ENCODE data around the gene MRPL47. TPM values are rescaled to one million over a fixed set of nuclear protein-coding genes. Genes with fewer than 3 reads are reported as not detected.

Gene MRPL47
- total RNA-seq, 1 donor from 2014 or later, result 38.9 TPM

DNA sequence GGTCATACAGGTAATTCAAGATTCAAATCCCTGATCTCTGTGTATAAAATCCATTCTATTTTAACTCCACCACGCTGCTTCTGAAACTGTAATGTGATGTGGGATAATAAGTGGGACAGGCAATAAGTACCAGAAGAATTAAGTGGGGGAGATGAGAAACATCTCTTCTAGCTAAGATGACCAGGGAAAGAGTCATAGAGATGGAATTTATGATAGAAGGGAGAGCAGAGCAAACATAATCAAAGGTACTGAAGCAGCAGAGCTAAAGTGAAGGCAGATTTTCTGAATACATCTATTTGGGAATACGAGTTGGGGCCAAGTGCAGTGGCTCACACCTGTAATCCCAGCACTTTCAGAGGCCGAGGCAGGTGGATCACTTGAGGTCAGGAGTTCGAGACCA is 4.9 kb downstream of the MRPL47 start:
- intact Hi-C loops (cut with micrococcal nuclease), result no loop called here

DNA sequence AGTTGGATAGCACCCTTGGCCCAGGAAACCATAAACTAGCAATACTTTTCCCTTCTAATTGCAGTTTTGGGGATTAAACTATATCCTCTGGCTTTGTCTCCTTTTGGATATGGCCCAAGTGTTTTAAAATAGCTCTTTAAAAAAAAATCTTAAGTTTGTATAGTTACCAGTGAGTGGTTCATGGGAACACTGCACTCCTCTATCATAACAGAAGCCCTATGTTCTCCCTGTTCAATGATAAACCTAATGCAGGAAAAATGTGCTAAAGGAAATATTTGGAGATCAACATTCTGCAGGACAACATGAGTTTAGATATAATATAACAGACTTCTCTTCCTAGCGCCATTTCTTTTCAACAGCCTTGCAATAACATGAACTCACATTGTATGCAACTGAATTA is 13.1 kb downstream of the MRPL47 start:
- intact Hi-C loops (cut with micrococcal nuclease), result no loop called here

DNA sequence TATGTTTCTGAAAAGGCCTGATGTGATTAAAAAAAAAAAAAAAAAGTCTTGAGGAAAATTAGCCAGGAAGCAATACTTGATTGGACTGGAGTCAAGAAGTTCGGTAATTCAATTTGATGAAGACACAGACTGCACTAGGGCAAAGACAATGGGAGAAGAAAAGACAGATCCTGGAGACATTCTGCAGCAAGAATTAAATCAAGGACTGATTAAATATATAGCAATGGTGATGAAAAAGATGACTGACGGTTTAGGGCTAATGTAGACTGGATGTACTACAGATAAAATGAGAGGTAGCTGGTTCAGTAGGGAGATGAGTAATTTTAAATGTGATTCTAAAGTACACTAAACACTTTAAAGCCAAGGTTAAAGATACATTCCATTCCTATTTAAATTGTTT is 13.8 kb downstream of the MRPL47 start:
- intact Hi-C loops (cut with micrococcal nuclease), result no loop called here

DNA sequence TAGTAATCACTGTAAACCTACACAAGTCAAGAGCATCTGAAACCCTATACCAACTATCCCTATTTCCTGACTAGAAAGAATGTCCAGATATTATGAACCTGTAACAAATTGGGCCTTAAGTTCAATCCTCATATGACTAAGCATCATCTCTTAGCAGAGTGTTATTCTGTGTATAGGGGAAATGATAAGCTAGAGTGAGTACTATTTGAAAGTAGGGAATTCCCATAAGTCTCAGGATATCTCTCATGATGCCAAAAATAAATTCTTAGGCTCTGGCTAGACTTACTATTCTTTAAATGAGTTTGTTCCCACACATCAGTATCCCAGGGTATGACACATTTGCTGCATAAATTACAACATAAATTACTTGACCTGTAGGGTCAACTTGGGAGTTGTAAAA is 15.3 kb downstream of the MRPL47 start:
- intact Hi-C loops (cut with micrococcal nuclease), result no loop called here

DNA sequence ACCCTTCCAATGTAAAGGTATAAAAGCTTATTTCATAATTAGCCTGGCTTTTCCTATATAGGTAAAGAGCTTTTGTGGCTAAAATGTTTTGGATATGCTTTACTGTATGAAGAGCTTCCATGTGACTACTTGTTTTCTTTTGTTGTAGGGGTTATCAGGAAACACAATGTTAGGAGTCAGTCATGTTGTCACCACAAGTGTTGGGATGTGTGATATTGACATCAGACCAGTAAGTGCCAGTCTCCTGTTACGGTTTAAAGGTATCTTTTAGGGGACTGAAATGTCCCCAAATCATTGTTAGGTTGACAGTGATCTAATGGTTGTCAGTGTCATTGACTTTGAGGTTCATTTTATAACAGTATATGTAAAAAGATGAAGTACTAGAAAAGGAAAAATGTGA is 23.4 kb downstream of the MRPL47 start:
- intact Hi-C loops (cut with micrococcal nuclease), result no loop called here

DNA sequence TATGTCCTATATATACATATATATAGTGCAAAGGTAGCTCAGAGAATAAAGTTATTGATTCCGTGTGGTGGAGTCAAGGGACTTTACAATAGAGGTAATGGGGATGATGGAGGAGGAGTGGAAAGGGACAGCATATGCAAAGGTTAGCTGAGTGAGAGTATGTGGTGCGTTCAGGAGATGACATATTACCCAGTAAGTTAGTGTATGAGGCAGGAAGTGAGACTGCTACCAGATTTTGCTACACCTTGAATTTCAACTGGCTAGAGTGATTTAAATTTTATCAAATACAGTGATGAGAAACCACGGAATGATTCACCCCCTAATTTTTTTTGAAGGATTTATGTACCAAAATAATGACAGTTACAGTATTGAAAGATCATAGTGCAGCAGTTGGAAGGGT is 38.9 kb downstream of the MRPL47 start:
- intact Hi-C loops (cut with micrococcal nuclease), result no loop called here

DNA sequence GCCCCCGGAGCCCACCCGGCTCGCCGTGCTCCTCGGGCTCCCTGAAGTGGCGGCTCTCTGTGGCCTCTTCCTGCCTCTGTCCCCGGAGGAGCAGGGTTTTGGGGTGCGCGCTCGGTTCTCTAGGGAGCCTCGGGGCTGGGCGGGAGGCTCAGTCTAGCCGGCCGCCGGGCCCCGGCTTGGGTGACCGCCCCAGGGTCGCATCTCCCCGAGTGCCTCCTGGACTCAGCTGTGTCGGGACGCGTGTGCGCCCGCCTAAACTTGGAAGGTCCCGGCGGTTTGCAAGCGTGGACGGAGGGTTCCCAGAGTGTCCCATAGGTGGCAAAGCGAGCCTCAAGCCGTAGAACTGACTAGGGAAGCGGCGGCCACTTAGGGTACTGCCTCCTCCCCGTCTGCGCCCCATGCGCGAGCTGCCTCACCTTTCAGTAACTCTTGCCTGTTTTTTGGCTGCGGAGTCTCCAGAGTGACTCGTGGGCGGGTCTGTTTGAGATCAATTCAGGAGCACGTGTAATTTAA is 41.1 kb downstream of the MRPL47 start:
- intact Hi-C loops (cut with micrococcal nuclease), result loop anchor here (1.0 to 5.0 kb wide), 6 partner anchors 240 to 1349 kb away; partner anchors contain the start of genes FXR1, ZMAT3 and ZNF639

DNA sequence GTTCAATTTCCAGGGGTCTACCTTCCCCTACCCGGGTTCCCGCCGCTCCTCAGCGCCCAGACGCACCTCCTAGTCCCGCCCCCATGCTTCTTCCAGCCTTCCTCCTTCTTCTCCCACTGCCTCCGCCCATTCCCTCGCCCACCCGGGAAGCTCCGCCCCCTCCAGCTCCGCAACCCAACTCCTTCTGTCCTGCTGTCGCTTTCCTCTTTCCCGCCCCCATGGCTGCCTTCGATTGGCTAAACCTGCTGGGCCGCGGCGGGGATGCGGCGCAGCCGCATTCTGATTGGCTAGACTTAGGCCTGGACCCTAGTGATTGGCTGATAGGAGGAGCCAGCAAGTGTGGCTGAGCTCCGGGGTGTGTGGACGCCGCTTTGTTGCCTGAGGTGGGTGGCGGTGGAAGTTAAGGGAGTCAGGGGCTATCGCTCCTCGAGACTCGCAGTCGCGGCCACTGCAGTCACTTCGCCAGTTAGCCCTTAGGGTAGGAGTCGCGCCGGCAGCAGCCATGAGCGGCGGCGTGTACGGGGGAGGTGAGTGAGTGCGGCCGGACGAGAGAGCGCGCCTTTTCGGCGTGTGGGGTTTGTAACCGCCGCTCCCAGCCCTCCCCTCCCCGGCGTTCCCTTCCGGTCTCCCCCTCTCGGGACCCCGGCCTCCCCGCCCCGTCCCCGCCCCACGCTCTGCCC is 41.7 kb downstream of the MRPL47 start, which contains the start of gene ACTL6A:
TSS of gene ACTL6A (plus strand) at position 336 of the 680 bp plus-strand sequence. CDS start at position 503, 167 bp downstream.
- intact Hi-C loops (cut with micrococcal nuclease), result loop anchor here (1.0 to 5.0 kb wide), 11 partner anchors 42 to 1350 kb away; partner anchors contain the start of genes FXR1, MFN1, MRPL47 and NDUFB5

DNA sequence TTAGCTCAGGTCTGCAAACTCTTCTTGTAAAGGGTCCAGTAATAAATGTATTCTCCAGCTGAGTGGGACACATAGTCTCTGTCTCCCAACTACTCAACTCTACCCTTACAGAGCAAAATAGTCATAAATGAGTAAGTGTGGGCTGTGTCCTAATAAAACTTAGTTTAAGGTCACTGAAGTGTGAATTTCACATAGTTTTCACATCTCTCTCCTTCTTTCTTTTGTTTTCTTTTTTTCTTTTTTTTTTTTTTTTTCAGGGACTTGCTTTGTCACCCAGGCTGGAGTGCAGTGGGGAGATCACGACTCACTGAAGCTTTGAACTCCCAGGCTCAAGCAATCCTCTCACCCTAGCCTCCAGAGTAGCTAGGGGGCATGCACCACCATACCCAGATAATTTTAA is 43.6 kb downstream of the MRPL47 start:
- intact Hi-C loops (cut with micrococcal nuclease), result loop anchor here (5.0 kb wide), 1 partner anchor 298 kb away; no protein-coding TSS in a partner anchor

DNA sequence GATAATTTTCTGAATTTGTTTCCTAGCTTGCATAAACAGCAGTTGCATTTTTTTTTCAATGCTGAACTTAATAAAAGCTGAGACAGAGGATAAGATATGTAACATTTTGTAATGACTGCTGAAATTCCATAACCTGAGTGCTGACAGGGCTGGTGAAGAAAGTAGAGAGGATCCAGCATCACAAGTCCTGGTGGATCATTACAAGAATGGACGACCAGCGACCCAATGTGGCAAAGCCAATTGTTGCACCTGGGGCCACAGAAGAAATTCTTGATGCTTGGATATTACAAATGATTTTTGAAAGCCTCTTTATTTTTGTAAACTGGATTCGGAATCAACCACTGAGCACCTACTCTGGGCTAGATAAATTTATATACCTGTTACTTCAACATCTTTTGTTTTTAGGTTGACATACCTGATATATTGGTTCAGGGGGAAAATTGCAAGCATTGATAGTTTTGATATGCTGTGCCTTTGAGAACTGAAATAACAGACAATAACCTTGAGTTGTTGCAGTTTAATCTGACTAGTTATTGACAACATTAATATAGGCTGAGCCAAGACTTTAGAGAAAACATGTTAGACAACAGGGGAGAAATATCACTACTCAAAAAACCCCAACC is 45.6 kb downstream of the MRPL47 start:
- intact Hi-C loops (cut with micrococcal nuclease), result loop anchor here (1.0 kb wide), 3 partner anchors 113 to 544 kb away; no protein-coding TSS in a partner anchor

DNA sequence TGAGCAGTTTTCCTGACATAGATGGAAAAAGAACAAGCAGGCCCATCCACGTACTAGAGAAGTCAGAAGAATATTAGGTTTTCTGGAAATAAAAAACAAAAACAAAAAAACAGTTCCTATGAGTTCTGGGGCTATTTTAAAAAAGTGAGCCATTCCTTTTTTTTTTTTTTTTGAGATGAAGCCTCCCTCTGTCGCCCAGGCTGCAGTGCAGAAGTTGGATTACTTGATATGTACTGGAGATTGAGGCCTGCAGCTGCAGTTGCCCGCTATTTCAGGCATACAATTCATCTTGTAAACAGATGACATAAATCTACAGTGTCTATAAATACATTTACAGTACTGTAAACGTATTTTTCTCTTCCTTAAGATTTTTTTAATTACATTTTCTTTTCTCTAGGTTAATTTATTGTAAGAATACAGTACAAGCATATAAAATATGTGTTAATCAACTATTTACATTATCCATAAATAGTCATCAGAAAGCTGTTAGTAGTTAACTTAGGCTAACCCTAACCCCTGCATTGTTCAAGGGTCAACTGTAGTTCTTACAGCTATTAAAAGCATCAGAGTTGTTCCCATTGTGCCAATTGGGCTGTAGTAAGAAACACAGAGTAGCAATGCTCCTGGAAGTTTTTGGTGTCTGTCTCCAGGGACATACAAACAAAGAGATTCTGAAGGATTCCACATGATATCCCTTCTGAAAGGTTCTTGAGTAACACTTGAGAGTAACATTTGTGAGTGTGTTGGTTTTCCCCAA is 52.9 kb downstream of the MRPL47 start:
- intact Hi-C loops (cut with micrococcal nuclease), result no loop called here

DNA sequence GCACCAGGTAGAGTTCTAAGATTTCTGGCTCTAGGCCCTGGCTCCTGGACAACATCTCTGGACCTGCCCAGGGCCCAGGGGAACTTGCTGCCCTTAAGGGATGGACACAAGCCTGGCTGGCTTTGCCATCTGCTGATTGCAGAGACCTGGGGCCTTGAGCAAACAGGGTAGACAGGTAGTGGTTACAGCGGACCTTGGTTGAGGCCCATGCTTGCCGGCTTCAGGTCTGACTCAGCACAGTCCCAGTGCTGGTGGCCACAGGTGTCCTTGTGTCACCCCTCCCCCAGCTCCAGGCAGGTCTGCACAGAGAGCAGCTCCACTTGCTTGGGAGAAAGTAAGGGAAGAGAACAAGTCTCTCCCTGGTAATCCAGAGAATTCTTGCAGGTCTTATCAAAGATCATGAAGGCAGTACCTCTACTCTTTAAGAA is 57.6 kb downstream of the MRPL47 start:
- intact Hi-C loops (cut with micrococcal nuclease), result no loop called here

DNA sequence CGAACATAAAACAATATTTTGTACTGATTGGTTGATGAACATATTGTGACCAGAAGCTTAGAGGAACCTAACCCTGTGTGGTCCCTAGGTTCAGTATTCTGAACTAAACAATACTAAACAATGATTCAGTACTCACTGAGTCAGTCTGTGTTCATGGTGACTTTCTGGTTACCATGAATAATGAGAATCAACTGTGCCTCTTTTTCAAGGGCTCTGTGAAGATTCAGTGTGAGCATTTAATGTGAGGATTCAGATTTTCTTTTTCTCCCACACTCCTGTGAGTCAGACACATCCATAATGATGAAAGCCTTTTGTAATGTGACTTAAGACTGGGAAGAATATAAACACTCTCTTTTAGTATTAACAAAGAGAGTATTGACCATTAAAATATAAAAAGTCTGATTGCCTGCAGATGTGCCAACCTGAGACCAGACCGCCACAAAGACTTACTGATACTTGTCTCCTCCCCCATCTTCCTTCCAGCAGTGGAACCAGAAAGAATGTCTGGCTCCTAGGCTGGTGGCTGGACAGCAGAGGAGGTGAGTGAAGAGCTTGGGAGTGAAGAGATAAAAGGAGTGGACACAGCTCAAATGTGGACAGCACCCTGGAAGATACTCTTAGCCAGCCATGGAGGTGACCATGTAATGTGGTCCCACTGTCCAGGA is 59.3 kb downstream of the MRPL47 start:
- intact Hi-C loops (cut with micrococcal nuclease), result no loop called here

DNA sequence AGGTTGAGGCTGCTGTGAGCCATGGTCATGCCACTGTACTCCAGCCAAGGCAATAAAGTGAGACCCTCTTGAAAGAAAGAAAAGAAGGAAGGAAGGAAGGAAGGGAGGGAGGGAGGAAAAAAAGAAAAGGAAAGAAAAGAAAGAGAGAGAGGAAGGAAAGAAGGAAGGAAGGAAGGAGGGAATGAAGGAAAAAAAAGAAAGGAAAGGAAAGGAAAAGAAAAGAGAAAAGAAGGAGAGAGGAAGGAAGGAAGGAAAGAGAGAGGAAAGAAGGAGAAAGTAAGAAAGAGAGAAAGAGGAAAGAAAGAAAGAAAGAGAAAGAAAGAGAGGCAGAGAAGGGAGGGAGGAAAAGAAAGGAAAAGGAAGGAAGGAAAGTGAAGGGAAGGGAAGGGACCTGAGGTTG is 62.1 kb downstream of the MRPL47 start:
- intact Hi-C loops (cut with micrococcal nuclease), result no loop called here

DNA sequence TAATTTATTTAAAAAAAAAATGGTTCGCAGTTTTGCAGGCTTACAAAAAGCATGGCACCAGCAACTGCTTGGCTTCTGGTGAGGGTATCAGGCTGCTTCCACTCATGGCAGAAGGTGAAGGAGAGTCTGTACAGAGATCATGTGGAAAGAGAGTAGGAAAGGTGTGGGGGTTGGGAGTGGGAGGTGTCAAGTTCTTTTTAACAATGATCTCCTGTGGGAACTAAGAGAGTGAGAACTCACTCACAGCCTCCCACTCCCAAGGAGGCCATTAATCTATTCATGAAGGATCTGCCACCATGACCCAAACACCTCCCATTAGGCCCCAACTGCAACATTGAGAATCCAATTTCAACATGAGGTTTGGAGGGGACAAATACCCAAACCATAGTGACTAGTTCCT is 62.8 kb downstream of the MRPL47 start:
- intact Hi-C loops (cut with micrococcal nuclease), result no loop called here

DNA sequence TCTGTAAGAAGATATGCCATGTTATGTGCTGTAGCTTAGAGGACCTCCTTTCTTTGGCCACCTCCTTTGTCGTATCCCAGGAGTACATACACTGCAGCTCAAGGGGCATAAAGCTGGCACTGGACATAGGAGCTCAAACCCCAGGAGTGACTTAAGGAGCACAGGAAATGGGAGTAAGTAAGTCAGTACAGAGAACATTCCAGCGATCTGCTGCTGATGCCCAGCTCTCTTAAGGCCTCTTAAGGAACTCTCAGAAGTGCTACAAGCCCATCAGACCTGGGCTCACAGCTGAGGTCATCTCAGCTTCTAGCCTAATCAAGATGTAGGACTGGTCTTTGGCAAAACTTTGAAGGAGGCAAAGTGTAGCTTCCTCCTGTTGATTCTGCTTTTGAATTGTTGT is 63.3 kb downstream of the MRPL47 start:
- intact Hi-C loops (cut with micrococcal nuclease), result no loop called here

Other genes with a start within 250 kb of the MRPL47 start
- gene GNB4, start 153.2 kb downstream of the MRPL47 start, total RNA-seq, result 10.8 and 11.9 TPM in 2 replicates
- gene ACTL6A, start 41.7 kb downstream of the MRPL47 start, total RNA-seq, result 101 and 106 TPM in 2 replicates
- gene NDUFB5, start 156 bp upstream of the MRPL47 start, total RNA-seq, result 76.7 and 84.3 TPM in 2 replicates
- gene USP13, start 48.4 kb upstream of the MRPL47 start, total RNA-seq, result 11.8 and 13.0 TPM in 2 replicates